GM19463 (cell line): ENCODE measurements around the gene SMIM38.

Source experiments
- ATAC-seq: cut with Tn5 transposase; IDR thresholded peaks from one replicate; pipeline ENCODE4 v1.9.1; 2021; ENCODE audit warnings: mild to moderate bottlenecking, moderate library complexity; ENCODE audit not compliant: unreplicated experiment

SMIM38 gene

DNA sequence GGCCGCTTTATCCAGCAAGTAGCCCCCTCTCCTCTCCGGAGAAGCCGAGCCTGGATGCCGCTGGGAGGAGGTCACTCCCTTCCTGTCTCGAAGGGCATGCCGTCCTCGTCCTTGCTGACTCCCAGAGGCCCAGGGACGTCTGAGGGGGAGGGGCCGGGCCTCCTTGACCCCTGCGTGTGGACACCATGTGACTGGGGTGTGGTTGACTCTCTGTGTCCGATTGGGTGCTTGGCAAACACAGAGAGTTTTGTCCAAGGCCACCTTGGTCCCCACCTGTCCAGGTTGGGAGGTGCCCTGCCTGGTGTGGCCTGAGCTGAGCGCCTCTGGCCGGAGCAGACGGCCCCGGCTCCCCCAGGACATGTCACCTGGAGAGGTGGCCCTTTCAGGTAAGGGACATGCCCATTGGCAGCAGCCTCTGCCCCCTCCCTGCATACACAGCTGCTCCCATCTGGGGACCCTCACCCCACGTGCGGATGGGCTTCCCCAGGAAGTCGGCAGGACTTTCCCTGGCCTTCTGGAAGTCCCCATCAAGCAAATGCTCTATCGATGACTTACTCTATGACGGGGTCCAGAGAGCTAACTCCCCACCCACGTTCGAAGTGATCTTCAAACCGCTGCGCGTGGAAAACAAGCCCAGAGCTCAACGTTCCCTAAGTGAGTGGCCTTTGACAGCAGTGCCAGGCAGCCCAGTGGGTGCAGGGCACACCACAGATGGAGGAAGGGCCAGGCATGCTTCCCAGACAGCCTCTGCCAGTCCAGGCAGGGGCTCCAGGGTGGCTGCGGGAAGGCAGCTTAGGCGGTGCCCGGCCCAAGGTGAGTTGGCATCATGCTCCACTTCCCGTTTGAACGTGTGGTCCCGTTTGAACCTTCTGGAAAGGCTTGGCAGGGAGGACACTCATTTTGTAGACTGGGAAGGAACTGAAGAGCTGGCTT is at the start of gene SMIM38:
Gene SMIM38 (plus strand): TSS at position 634 of the 933 bp plus-strand sequence. CDS start 1,912 bp downstream, outside the sequence.
- peak; percentile 54 for ATAC-seq

DNA sequence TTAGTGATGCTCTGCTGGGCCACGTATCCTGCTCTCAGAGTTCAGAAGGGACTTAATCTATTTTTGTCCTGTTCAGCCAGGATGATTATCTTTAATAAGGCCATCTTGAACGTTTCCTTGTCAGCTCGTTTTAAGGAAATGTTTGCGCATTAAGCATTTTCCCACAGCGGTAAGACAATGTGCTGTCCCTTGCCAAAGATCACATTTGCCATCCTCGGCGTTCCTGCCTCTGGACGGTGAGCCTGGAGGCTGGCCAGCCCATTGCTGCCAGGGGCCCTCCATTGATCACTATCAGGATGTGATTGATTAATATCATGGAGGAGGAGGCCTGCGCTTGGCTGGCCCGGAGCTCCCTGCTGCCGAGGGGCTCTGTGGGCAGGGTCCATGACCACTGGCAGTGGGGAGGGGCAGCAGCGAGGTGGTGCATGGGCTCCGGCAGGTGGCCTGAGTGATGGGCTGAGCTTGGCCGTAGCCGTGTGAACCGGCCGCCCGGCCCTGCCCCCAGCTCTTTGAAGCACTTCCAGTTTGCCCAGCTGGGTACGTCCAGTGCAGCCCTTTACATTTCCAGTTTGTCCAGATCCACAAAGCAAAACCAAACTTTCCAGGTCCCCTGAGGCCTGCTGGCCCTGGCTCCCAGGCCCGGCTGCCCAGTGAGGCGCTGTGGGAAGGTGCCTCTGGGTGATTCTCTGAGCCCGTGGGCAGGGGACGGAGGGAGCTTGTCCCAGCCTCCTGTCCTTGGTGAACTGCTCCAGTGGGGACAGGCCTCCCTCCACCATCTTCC is 49.5 kb upstream of the SMIM38 start:
- ATAC-seq, result no peak

- ATAC-seq, result no peak
Observed at GRCh38 chr11:69107413-69107812, 48.3 kb upstream of the SMIM38 start.

DNA sequence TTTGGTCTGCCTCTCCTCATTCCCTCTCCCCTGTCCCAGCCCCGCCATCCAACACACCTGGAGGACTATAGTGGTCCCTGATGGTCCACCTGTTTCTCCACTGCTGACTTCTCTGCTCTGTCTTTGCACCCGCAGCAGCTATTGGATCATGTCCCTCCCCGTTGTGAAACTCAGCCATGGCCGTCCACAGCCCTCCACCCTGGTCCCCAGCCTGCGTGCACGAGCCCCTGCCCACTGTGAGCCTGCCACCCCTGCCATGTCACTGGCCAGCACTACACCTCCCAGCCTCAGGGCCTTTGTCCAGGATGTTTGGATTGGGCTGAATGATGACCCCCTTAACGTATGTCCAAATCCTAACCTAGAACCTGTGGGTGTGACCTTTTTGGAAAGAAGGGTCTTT is 47.7 kb upstream of the SMIM38 start:
- no peak for ATAC-seq

- no peak for ATAC-seq
Observed at GRCh38 chr11:69108559-69108958, 47.2 kb upstream of the SMIM38 start.

DNA sequence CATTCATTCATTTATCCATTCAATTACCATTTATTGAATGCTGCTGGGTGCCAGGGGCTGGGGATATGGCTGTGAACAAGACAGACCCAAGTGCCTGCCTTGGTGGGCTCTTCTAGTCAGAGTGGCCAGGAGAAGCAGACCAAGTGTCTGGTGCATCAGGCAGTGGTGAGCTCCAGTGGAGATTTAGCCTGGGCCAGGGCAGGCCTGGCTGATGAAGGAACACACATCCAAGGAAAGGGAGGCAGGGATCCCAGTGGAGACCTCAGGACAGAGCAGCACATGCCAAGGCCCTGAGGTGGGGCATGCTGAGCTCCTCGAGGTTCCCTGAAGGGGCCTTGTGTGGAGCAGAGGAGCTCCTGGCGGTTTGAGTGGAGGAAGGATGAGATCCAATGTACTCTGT is 46.6 kb upstream of the SMIM38 start:
- ATAC-seq, result no peak

DNA sequence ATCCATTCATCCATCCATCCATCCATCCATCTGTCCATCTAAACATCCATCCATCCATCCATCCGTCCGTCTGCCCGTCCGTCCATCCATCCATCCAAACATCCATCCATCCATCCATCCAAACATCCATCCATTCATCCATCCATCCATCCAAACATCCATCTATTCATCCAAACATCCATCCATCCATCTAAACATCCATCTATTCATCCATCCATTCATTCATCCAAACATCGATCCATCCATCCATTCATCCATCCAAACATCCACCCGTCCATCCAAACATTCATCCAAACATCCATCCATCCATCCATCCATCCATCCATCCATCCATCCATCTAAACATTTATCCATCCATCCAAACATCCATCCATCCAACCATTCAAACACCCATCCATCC is 45.3 kb upstream of the SMIM38 start:
- no peak for ATAC-seq

- ATAC-seq, result no peak
Observed at GRCh38 chr11:69111624-69112542, 43.9 kb upstream of the SMIM38 start.

DNA sequence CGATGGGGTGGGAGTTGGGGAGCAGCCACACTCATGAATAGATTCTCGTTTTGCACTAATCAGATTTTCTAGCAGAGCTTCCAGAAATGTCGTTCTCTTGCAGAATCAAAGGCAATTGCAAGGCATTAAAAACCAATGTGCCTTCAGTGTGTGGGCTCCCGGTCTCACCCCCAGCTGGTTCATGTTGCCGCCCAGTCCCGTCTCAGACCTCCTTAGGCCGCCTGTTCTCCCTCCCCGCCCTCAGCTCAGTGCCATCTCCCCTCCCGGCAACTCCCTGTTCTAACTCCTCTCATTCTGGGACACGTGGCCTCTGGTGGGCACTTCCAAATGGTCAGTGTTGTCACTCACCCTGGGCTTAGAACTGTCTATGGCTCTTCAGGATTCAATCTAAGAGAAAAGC is 42.5 kb upstream of the SMIM38 start:
- no peak for ATAC-seq

DNA sequence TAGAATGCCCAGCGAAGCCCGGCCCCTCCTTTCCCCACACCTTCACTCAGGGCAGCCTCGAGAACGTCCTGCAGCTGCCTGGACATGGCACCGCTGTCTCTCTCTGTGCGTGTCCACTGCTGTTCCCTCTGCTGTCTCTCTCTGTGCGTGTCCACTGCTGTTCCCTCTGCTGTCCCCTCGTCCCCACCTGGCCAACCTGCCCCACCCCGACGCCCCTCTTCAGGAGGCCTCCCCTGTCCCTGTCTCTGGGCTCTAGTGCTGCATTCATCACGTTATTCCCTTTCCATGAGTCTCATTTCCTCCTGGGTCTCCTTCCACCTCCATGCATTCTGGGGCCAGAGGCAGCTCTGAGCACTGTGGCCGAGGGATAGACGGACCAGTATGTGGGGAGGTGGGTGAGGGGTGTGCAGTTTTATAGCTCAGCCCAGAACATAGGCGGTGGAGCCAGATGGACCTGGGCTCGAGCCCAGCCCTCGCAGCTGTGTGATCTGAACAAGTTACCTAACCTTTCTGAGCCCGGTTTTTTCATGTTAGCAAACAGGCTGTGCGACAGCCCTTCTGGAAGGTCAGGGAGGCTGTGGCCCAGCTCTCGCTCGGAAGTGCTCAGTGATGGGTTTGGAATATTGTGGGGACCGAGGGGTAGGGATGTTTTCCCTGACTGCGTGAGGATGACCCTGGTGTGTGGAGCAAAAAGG is 41.9 kb upstream of the SMIM38 start:
- ATAC-seq, result no peak

GRCh38 chr11:69114362-69114761 is 41.4 kb upstream of the SMIM38 start:
- ATAC-seq, result no peak

DNA sequence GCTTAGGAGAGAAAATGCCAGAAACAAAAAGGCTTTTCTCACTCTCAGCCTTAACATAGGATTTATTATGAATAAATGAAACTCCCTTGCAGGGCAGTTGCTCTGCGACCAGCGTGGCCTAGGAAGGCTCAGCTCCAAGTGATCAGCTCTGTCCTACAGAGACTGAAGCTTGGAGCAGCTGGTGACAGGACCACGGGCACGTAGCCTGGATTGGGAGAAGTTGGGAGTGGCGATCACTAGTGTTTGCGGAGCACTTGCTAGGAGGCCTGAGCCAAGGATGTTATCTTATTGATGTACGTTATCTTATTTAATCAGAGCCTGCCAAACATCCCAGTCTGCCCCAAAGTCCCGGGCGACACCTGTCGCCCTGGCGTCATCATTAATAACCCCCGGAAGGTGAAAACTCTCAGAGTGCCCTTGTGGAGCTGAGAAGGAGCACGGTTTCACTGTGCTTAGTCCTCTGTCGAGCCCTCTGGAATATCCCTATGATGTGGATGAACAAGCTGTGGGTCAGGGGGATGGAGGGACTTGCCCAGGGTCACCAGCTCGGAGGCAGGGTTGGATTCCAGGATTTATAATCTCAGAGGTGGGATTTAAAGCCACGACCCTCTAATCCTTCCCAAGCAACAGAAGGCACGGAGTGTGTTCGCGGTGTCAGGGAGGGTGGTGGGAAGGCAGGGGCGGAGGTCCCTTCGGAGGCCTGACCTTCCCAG is 40.8 kb upstream of the SMIM38 start:
- ATAC-seq, result no peak

DNA sequence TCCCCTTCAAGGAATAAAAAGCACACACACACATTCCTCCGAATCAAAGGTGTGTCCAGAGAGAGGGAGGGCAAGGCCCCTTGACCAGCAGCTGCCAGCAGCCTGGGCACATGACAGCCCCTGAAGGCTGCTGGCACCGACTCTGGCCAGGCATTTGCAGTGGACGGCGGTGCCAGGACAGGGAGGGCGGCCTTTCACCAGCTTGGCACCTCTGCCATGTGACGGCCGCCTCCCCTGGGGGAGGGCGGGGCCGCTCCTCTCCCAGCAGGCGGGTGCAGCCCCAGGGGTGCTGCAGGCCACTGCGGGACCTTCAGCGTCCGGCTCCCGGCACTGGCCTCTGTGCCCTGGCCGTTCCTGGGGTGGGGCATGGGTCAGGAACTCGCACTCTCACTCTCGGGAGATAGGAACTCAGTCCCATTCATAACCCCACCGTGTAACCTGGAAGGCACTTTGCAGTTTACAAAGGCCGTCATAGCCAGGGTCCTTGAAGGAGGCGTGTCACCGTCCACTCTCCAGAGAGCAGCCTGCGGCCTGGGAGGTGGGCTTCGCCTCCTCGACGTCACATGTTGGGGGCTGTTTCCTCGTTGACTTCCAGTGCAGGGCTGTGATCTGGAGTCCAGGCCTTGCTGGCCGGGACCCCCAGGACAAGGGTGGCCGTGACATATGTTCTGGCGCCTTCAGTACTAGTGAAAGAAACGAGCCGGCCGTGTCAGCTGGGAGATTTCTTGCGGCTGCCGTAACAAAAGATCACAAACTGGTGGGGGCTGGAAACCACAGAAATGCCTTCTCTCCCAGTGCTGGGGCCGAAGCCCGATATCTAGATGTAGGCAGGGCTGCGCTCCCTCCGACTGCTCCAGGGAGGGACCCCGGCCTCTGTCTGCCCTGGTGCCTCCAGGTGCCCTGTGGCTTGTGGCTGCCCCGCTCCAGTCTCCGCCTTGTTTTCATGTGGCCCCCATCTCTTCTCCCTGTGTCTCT is 39.9 kb upstream of the SMIM38 start:
- ATAC-seq, result no peak

DNA sequence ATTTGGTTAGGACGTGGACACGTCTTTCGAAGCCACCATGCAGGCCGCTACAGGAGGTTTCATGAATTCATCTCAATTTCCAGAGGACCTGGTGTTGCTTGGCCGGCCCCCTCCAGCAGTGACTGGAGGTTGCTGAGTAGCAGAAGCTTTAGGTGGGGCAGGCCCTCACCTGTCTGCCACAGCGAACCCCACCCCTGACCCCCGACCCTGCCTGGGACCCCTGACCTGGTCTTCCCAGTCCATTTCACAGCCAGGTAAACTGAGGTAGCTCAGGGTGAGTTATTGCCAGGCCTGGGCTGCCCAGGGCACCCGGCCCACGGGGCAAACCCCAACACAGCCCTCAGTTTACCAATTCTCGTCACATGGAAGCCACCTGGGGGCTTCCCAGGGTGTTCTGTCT is 39.1 kb upstream of the SMIM38 start:
- no peak for ATAC-seq

- no peak for ATAC-seq
Observed at GRCh38 chr11:69119190-69119589, 36.5 kb upstream of the SMIM38 start.

DNA sequence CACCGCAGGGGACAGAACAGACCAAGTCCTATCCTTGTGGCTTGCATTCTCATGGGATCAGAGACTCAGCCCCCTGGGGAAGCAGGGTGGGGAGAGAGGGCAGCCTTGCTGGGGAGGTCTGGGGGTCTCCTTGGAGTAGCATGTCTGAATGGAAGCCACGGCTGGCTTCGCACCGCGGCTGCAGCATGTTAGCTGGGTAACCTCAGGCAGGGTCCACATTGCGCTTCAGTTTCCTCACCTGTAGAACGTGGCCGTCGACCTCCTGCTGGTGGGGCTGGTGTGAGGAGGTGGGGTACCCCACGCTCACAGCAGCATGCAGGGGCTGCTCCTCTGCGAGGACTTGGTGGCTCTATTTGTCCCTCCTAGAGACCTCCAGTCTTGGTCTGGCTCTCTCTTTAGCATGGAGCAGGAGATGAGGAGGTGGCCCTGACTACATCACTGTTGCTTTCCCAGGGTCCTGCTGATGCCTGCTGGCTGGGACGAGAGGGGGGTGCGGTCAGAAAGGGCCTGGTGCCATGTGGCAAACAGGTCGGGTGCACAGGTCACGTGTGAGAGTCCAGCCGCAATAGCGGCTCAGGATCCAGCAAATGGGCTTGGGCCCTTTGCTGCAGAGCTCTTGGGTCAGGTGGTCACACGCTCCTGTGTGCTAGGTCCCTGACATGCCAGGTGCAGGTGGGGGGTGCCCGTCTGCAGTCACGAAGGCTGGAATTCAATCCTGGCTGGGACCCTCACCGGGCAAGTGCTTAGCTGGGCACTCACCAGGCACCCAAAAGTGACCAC is 35.4 kb upstream of the SMIM38 start:
- no peak for ATAC-seq

- ATAC-seq, result no peak
Observed at GRCh38 chr11:69121021-69121420, 34.7 kb upstream of the SMIM38 start.
